Caco-2 (cell line): ENCODE results near the gene OR10G7. TPM values are rescaled to one million over a fixed set of nuclear protein-coding genes. Genes with fewer than 3 reads are reported as not detected.

Experiments used
- BruUV-seq: library from RNA; stranded (reverse); fragments of 400-500 nt; replicated peaks from 2 replicates; lab custom pipeline; 2021; lab: Mats Ljungman, UMichigan
- CTCF ChIA-PET: fragments of 300-600 bp; sonication (Branson Sonifier 250); formaldehyde crosslinking; loops from one replicate; lab custom pipeline; 2022; ENCODE audit warnings: antibody characterized with exemption; lab: Charles Lee
- POLR2A ChIA-PET: fragments of 300-600 bp; sonication (Branson Sonifier 250); formaldehyde crosslinking; loops from one replicate; lab custom pipeline; 2022; ENCODE audit warnings: antibody characterized with exemption; lab: Charles Lee
- DNase-seq, 2 experiments: peaks; one replicate each; pipeline versions ENCODE4 v3.0.0 to v3.0.0-alpha.2; 2020 to 2022
- H3K27me3 ChIP-seq: replicated peaks from 2 replicates; pipeline ENCODE4 v1.6.0; 2011; ENCODE audit warnings: low read length; ENCODE audit not compliant: control insufficient read depth, insufficient read depth
- H3K36me3 ChIP-seq: 2 replicates; pipeline ENCODE4 v1.5.1; 2011; ENCODE audit warnings: low read length; ENCODE audit not compliant: control insufficient read depth, insufficient read depth
- H3K4me1 ChIP-seq: fragments of 250-450 bp; sonication (Bioruptor Pico); 2 replicates; pipeline ENCODE4 v1.5.1; 2020; ENCODE audit warnings: mild to moderate bottlenecking
- H3K4me3 ChIP-seq: 2 replicates; pipeline ENCODE4 v1.5.1; 2011; ENCODE audit warnings: low read depth, mild to moderate bottlenecking, control low read depth, low read length
- H3K9me3 ChIP-seq: fragments of 250-450 bp; sonication (Bioruptor Pico); 2 replicates; pipeline ENCODE4 v1.5.1; 2020; ENCODE audit warnings: mild to moderate bottlenecking, moderate library complexity
- H3K27ac Mint-ChIP-seq: one replicate; pipeline ENCODE4 v1.8.0; 2022; ENCODE audit warnings: mixed read lengths; ENCODE audit not compliant: unreplicated experiment
- H3K27me3 Mint-ChIP-seq: one replicate; pipeline ENCODE4 v1.8.0; 2022; ENCODE audit warnings: mixed read lengths; ENCODE audit not compliant: insufficient read depth, unreplicated experiment
- H3K36me3 Mint-ChIP-seq: one replicate; pipeline ENCODE4 v1.8.0; 2022; ENCODE audit warnings: mild to moderate bottlenecking, mixed read lengths; ENCODE audit not compliant: insufficient read depth, unreplicated experiment
- H3K4me1 Mint-ChIP-seq: one replicate; pipeline ENCODE4 v1.8.0; 2022; ENCODE audit warnings: low read depth, mixed read lengths; ENCODE audit not compliant: unreplicated experiment
- H3K4me3 Mint-ChIP-seq: one replicate; pipeline ENCODE4 v1.8.0; 2022; ENCODE audit warnings: mild to moderate bottlenecking, moderate library complexity, mixed read lengths; ENCODE audit not compliant: unreplicated experiment
- H3K9me3 Mint-ChIP-seq: one replicate; pipeline ENCODE4 v1.8.0; 2022; ENCODE audit warnings: mixed read lengths; ENCODE audit not compliant: unreplicated experiment
- intact Hi-C: fragments of 100-400 bp; cut with micrococcal nuclease; formaldehyde crosslinking; loops from one replicate; pipeline ENCODE4 v1.10.0; 2022; ENCODE audit not compliant: unreplicated experiment
- total RNA-seq: library from RNA; stranded (reverse); gene quantifications from 2 replicates; pipeline ENCODE4 v1.2.3, GENCODE V29; 2022
- TF ChIP-seq, protein P1 (sequence below), 2 experiments: fragments of 200-600 bp in 1 of 2; IDR thresholded peaks; 1 replicate in 1 of 2; 2 replicates in 1 of 2; pipeline versions ENCODE4 v1.5.1 to v1.8.0; 2011 to 2022; ENCODE audit warnings: antibody characterized with exemption in 1 of 2, control low read depth in 1 of 2, inconsistent platforms in 1 of 2, low read depth in 1 of 2, low read length in 1 of 2, mild to moderate bottlenecking in 1 of 2, moderate library complexity in 1 of 2; ENCODE audit not compliant: insufficient read depth in 1 of 2, severe bottlenecking in 1 of 2, unreplicated experiment in 1 of 2

The OR10G7 gene
- total RNA-seq, 1 experiment from 2014 or later, result not detected

DNA sequence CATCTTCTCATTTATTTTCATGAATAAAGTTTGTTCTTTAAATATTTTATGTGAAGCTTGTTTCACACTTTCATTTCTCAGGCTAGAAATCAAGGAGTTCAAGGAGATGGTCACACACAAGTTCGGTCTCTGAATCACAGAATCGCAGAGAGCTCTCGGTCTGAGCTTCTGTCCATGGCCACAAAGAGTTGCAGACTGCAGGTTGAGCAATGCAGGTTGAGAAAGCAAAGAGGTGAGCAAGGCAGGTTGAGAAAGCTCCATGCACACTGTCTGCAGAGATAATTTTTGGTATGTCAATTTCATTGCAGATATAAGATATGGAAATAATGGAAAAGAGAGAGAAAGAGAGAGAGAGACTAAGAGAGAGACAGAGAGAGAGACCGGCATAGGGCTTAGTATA, 41.2 kb upstream of the OR10G7 start:
- H3K4me3 Mint-ChIP-seq, result no peak overlapping the region

DNA sequence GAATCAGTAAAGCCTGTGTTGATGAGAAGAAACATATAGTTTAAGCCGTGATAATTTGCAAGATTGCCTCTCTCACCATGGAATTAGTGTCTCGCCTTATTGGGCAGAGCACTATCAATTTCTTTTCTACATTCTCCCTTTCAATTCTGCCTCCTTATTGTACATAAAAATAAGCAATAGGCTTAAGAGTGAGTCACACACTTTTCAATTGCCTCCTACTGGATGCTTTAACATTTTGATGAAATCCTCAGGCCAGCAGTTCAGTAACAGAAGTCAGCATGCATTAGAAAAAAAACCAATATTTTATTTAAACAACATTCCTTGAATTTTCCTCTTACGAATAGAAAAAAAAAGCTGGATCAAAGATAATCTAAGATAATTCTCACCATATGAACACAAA, 40.4 kb upstream of the OR10G7 start:
- ChIA-PET CTCF (no interaction called here), POLR2A (no interaction called here)
- 0 out of 2 replicates have a peak, but pooled peaks cover under 1% of the 10 kb centered on the region for H3K27me3 ChIP-seq

More for the DNA sequence above, 41.2 kb upstream of the OR10G7 start:
- Mint-ChIP-seq H3K27me3 (peaks cover 33% of the 10 kb centered on the region), H3K27ac (no peak overlapping the region), H3K36me3 (no peaks in the 10 kb centered on the region), H3K4me1 (no peaks in the 10 kb centered on the region), H3K9me3 (no peaks in the 10 kb centered on the region)
- TF ChIP-seq, protein P1, sequence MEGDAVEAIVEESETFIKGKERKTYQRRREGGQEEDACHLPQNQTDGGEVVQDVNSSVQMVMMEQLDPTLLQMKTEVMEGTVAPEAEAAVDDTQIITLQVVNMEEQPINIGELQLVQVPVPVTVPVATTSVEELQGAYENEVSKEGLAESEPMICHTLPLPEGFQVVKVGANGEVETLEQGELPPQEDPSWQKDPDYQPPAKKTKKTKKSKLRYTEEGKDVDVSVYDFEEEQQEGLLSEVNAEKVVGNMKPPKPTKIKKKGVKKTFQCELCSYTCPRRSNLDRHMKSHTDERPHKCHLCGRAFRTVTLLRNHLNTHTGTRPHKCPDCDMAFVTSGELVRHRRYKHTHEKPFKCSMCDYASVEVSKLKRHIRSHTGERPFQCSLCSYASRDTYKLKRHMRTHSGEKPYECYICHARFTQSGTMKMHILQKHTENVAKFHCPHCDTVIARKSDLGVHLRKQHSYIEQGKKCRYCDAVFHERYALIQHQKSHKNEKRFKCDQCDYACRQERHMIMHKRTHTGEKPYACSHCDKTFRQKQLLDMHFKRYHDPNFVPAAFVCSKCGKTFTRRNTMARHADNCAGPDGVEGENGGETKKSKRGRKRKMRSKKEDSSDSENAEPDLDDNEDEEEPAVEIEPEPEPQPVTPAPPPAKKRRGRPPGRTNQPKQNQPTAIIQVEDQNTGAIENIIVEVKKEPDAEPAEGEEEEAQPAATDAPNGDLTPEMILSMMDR (IDR thresholded peaks at IDR 0.05; ENCODE audit: insufficient read depth in 1 of 2, low read depth in 1 of 2, low read length in 1 of 2, severe bottlenecking in 1 of 2, unreplicated experiment in 1 of 2), result no peak
- no TSS peak for BruUV-seq
- no peaks in the 10 kb centered on the region for H3K36me3 ChIP-seq
- 0 out of 2 replicates have a peak, but pooled peaks cover 1% of the 10 kb centered on the region for H3K27me3 ChIP-seq
- no peak for DNase-seq
- no peaks in the 10 kb centered on the region for H3K9me3 ChIP-seq
- no peaks in the 10 kb centered on the region for H3K4me1 ChIP-seq
- POLR2A ChIA-PET, result no interaction called here
- intact Hi-C loops, result no loop called here
- H3K4me3 ChIP-seq, result no peak overlapping the region
- CTCF ChIA-PET, result interaction anchor here (0.6 kb wide), 1 partner anchor 11 kb away, joined by 3 read pairs; no protein-coding TSS in a partner anchor

DNA sequence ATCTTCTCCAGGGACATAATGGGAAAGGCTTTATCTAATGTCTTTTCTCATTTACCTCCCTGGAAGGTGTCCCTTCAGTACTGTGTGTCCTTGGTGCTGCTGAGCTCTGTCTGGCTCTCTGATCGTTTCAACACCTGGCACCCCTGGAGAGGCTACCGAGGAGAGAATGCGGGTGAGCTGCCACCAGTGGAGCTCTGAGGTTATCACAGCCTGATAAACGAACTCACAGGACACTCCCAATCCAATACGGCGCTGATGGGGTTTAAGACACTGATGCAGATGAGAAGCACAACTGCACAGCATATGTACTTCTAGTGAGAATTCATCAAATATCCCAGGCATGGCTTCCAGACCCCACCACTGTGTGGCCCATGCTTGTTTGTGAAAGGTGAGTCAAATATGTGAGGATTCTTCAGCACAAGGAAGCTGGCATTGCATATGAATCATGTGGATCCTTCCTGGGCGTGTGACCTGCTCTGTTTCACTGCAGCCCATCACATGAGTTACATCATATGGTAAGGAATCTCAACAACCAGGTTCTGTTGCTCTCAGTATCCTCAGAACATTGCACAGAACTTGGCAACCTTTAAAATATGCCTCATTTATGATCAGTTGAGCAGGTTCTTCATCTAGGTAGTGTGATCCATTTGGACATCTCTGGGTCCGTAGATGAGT, 39.3 kb upstream of the OR10G7 start:
- no peaks in the 10 kb centered on the region for H3K27me3 ChIP-seq
- Mint-ChIP-seq H3K36me3 (no peaks in the 10 kb centered on the region), H3K4me3 (no peak overlapping the region), H3K4me1 (no peaks in the 10 kb centered on the region), H3K27ac (no peak overlapping the region), H3K9me3 (no peaks in the 10 kb centered on the region), H3K27me3 (peaks cover 34% of the 10 kb centered on the region)
- ChIA-PET CTCF (interaction anchor here (1.1 to 1.3 kb wide), 2 partner anchors 9 to 11 kb away, joined by 3 to 4 read pairs; no protein-coding TSS in a partner anchor), POLR2A (no interaction called here)
- H3K9me3 ChIP-seq, result no peaks in the 10 kb centered on the region
- H3K36me3 ChIP-seq, result no peaks in the 10 kb centered on the region
- no peak overlapping the region for H3K4me3 ChIP-seq
- TF ChIP-seq, protein P1 (IDR thresholded peaks at IDR 0.05; ENCODE audit: insufficient read depth in 1 of 2, low read depth in 1 of 2, low read length in 1 of 2, severe bottlenecking in 1 of 2, unreplicated experiment in 1 of 2), result no peak
- no peak for DNase-seq
- no TSS peak for BruUV-seq
- intact Hi-C loops, result no loop called here
- no peaks in the 10 kb centered on the region for H3K4me1 ChIP-seq

More for the DNA sequence above, 40.4 kb upstream of the OR10G7 start:
- Histone ChIP-seq H3K9me3 (no peaks in the 10 kb centered on the region), H3K4me1 (no peaks in the 10 kb centered on the region), H3K4me3 (no peak overlapping the region), H3K36me3 (no peaks in the 10 kb centered on the region)
- no TSS peak for BruUV-seq
- H3K4me1 Mint-ChIP-seq, result no peaks in the 10 kb centered on the region
- no peak overlapping the region for H3K27ac Mint-ChIP-seq
- TF ChIP-seq, protein P1 (IDR thresholded peaks at IDR 0.05; ENCODE audit: insufficient read depth in 1 of 2, low read depth in 1 of 2, low read length in 1 of 2, severe bottlenecking in 1 of 2, unreplicated experiment in 1 of 2), result no peak
- intact Hi-C loops, result no loop called here
- H3K4me3 Mint-ChIP-seq, result no peak overlapping the region
- no peaks in the 10 kb centered on the region for H3K36me3 Mint-ChIP-seq
- no peaks in the 10 kb centered on the region for H3K9me3 Mint-ChIP-seq
- peaks cover 38% of the 10 kb centered on the region for H3K27me3 Mint-ChIP-seq
- DNase-seq, result no peak
